Measurements from ENCODE around the gene DMD. TPM values are rescaled to one million over a fixed set of nuclear protein-coding genes. Genes with fewer than 3 reads are reported as not detected.

Gene DMD
- total and polyA plus RNA-seq, 2 of the 8 experiments (the other 6 are each of a cell fraction or from before 2014, with no cell fraction given) = 4.8 to 7.4 TPM

- TF ChIP-seq TBP (IDR thresholded peaks at IDR 0.05; ENCODE audit: low read depth, low read length) (no peak), POU5F1 (IDR thresholded peaks at IDR 0.05; ENCODE audit: low read depth, low read length) (no peak)
These were observed 1861.8 kb downstream of the DMD start (continued) for GRCh38 chrX:31349515-31349914.

All from H1 (cell line).